ENCODE data around the gene SYK. TPM values are rescaled to one million over a fixed set of nuclear protein-coding genes. Genes with fewer than 3 reads are reported as not detected.

Gene SYK
- polyA plus RNA-seq, 1 donor = 27.3 TPM

GRCh38 chr9:90860382-90860781 lies 58.8 kb downstream of the SYK start:
- Histone ChIP-seq H3K4me3 (ENCODE audit: low read length) (no peak overlapping the region), H3K27ac (ENCODE audit: low read length) (no peak overlapping the region), H3K4me1 (ENCODE audit: control insufficient read depth, insufficient read depth, low read length) (no peaks in the 10 kb centered on the region), H3K9me3 (ENCODE audit: control insufficient read depth, low read depth, low read length) (no peaks in the 10 kb centered on the region), H3K36me3 (ENCODE audit: control insufficient read depth, insufficient read depth, low read length) (peaks cover 38% of the 10 kb centered on the region), H3K27me3 (ENCODE audit: control insufficient read depth, insufficient read depth, low read length) (no peaks in the 10 kb centered on the region)
- WGBS (ENCODE audit: insufficient coverage, low lambda C conversion rate) = 100% methylated on average over 1 of the region's 5 CpGs
- DNase-seq = no peak

DNA sequence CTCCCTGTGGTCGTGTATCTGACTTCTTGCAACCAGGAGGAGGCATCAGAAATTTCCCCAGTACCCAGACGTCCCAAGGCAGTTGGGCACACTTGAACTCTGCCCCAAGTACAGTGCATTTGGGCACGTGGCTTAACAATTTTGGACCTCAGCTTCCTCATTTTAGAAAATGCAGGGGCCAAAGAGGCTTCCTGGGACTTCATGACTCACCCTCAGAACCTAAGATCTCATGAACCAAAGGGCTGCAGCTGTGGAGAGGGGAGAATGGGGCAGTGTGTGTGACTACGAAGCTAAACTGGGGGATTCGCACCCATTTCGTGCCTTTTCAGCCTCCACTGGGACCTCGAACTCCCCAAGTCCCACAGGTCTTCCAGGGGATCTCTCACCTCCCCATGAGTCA lies 59.2 kb downstream of the SYK start:
- peaks cover 40% of the 10 kb centered on the region for H3K36me3 ChIP-seq (ENCODE audit: control insufficient read depth, insufficient read depth, low read length)
- H3K27ac ChIP-seq (ENCODE audit: low read length) = no peak overlapping the region
- no peak overlapping the region for H3K4me3 ChIP-seq (ENCODE audit: low read length)
- no peaks in the 10 kb centered on the region for H3K27me3 ChIP-seq (ENCODE audit: control insufficient read depth, insufficient read depth, low read length)
- WGBS (ENCODE audit: insufficient coverage, low lambda C conversion rate) = no CpG with 5 or more reads among the region's 7 CpGs
- no peaks in the 10 kb centered on the region for H3K9me3 ChIP-seq (ENCODE audit: control insufficient read depth, low read depth, low read length)
- no peaks in the 10 kb centered on the region for H3K4me1 ChIP-seq (ENCODE audit: control insufficient read depth, insufficient read depth, low read length)
- DNase-seq = no peak

DNA sequence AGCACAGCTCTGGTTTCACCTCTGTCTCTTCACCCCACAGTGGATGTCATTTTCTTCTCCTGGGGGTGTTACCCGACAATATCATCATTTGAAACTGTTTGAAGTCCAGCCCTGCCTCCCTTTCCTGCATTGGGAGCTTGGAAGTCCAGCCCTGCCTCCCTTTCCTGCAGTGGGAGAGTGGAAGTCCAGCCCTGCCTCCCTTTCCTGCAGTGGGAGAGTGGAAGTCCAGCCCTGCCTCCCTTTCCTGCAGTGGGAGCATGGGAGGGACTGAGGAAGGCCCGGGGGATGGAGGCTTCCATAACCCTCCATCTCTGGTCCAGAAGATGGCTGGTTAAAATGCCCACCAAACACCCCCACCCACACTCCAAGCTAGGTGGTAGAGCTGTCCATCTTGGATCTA lies 59.8 kb downstream of the SYK start:
- no peaks in the 10 kb centered on the region for H3K4me1 ChIP-seq (ENCODE audit: control insufficient read depth, insufficient read depth, low read length)
- DNase-seq = no peak
- WGBS (ENCODE audit: insufficient coverage, low lambda C conversion rate) = no CpG with 5 or more reads among the region's 2 CpGs
- no peak overlapping the region for H3K27ac ChIP-seq (ENCODE audit: low read length)
- no peaks in the 10 kb centered on the region for H3K9me3 ChIP-seq (ENCODE audit: control insufficient read depth, low read depth, low read length)
- H3K4me3 ChIP-seq (ENCODE audit: low read length) = no peak overlapping the region
- peaks cover 44% of the 10 kb centered on the region for H3K36me3 ChIP-seq (ENCODE audit: control insufficient read depth, insufficient read depth, low read length)
- H3K27me3 ChIP-seq (ENCODE audit: control insufficient read depth, insufficient read depth, low read length) = no peaks in the 10 kb centered on the region

DNA sequence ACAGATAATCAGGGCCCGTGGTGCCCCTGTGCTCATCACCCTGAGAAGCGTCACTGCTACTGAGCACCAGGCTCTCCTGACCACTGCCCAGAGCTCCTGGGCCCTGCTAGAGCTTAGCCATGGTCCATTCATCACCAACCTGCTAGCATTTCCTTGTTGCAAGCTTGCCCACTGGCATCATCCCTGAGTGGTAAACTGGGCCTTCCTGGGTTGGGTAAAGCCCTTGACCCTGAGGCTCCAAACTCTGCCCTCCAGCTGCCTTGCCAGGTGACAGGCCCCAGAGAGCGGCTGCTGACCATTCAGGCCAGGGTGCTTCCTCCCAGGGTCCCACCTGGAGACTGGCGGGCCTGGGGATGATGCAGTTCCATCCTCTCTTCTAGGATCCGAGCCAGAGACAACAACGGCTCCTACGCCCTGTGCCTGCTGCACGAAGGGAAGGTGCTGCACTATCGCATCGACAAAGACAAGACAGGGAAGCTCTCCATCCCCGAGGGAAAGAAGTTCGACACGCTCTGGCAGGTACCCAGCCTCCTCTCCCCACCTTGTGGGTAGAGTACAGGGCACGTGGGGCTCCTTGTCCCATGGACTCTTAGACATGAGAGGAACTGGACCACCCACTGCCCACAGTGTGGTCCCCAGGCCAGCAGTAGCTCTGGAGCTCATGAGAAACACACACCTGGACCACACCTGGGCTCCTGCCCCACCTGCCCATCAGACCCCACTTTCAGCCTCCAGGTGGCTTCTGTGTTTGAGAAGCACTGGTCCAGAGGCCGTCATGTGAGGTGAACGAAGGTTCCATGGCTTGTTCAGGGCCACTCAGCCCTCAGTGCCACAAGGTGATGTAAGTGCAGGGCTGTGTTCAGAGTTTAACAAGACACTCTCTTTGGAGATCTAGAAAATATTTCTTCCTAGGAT lies 60.5 kb downstream of the SYK start:
- H3K4me3 ChIP-seq (ENCODE audit: low read length) = no peak overlapping the region

GRCh38 chr9:90864779-90865178 lies 63.2 kb downstream of the SYK start:
- no peak overlapping the region for H3K4me3 ChIP-seq (ENCODE audit: low read length)
- no peaks in the 10 kb centered on the region for H3K4me1 ChIP-seq (ENCODE audit: control insufficient read depth, insufficient read depth, low read length)
- H3K27me3 ChIP-seq (ENCODE audit: control insufficient read depth, insufficient read depth, low read length) = no peaks in the 10 kb centered on the region
- no peaks in the 10 kb centered on the region for H3K9me3 ChIP-seq (ENCODE audit: control insufficient read depth, low read depth, low read length)
- H3K27ac ChIP-seq (ENCODE audit: low read length) = no peak overlapping the region
- WGBS (ENCODE audit: insufficient coverage, low lambda C conversion rate) = 96% methylated on average over 4 of the region's 7 CpGs
- DNase-seq = no peak
- H3K36me3 ChIP-seq (ENCODE audit: control insufficient read depth, insufficient read depth, low read length) = peaks cover 46% of the 10 kb centered on the region

More for the DNA sequence above, 60.5 kb downstream of the SYK start:
- WGBS (ENCODE audit: insufficient coverage, low lambda C conversion rate) = no CpG with 5 or more reads among the region's 16 CpGs
- no peak for DNase-seq
- no peaks in the 10 kb centered on the region for H3K9me3 ChIP-seq (ENCODE audit: control insufficient read depth, low read depth, low read length)
- H3K4me1 ChIP-seq (ENCODE audit: control insufficient read depth, insufficient read depth, low read length) = no peaks in the 10 kb centered on the region
- H3K36me3 ChIP-seq (ENCODE audit: control insufficient read depth, insufficient read depth, low read length) = peaks cover 50% of the 10 kb centered on the region
- no peaks in the 10 kb centered on the region for H3K27me3 ChIP-seq (ENCODE audit: control insufficient read depth, insufficient read depth, low read length)
- H3K27ac ChIP-seq (ENCODE audit: low read length) = no peak overlapping the region

- 80% methylated on average over 1 of the region's 14 CpGs for WGBS (ENCODE audit: insufficient coverage, low lambda C conversion rate)
- no peaks in the 10 kb centered on the region for H3K9me3 ChIP-seq (ENCODE audit: control insufficient read depth, low read depth, low read length)
- no peak overlapping the region for H3K4me3 ChIP-seq (ENCODE audit: low read length)
- H3K36me3 ChIP-seq (ENCODE audit: control insufficient read depth, insufficient read depth, low read length) = peaks cover 38% of the 10 kb centered on the region
- H3K4me1 ChIP-seq (ENCODE audit: control insufficient read depth, insufficient read depth, low read length) = no peaks in the 10 kb centered on the region
- no peak overlapping the region for H3K27ac ChIP-seq (ENCODE audit: low read length)
- DNase-seq = no peak
- no peaks in the 10 kb centered on the region for H3K27me3 ChIP-seq (ENCODE audit: control insufficient read depth, insufficient read depth, low read length)
Measured at GRCh38 chr9:90867101-90867500, 65.5 kb downstream of the SYK start.

DNA sequence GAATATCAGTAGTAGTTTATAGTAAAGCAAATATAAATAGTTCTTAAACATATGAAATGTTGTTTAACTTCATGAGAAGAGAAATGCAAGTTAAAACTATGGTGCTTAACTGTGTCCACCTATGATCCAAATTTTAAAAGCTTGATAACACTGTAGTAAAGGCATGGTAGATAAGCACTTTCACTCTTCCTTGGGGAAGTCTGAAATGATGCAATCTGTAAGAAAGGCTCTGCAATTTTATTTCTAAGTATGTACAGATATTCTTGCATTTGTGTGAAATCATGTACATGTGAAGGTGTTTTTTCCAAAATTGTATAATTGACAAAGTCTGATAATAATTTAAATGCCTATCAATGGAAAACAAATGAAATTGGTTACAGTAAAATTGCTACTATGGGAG lies 66.9 kb downstream of the SYK start:
- Histone ChIP-seq H3K36me3 (ENCODE audit: control insufficient read depth, insufficient read depth, low read length) (peaks cover 29% of the 10 kb centered on the region), H3K4me3 (ENCODE audit: low read length) (no peak overlapping the region), H3K27ac (ENCODE audit: low read length) (no peak overlapping the region), H3K27me3 (ENCODE audit: control insufficient read depth, insufficient read depth, low read length) (no peaks in the 10 kb centered on the region), H3K4me1 (ENCODE audit: control insufficient read depth, insufficient read depth, low read length) (no peaks in the 10 kb centered on the region), H3K9me3 (ENCODE audit: control insufficient read depth, low read depth, low read length) (no peaks in the 10 kb centered on the region)
- no peak for DNase-seq

DNA sequence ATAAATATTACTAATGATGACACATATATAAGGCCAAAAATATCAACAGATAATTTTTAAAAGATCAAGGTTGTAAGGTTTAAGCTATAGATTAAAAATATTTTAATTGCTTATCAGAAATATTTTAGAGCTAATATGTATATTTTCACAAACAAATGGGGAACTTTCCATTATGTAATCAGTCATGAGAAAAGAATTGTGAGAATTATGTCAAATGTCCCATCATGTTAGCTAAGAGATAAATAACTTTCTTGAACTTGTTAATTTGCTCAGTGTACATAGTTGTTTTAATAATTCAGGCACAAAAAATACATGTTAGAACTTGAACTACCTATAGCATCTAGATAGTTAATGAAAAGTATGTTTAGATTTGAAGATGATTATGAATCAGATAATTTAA lies 67.7 kb downstream of the SYK start:
- no peak overlapping the region for H3K27ac ChIP-seq (ENCODE audit: low read length)
- H3K4me1 ChIP-seq (ENCODE audit: control insufficient read depth, insufficient read depth, low read length) = no peaks in the 10 kb centered on the region
- DNase-seq = no peak
- no peaks in the 10 kb centered on the region for H3K27me3 ChIP-seq (ENCODE audit: control insufficient read depth, insufficient read depth, low read length)
- no peak overlapping the region for H3K4me3 ChIP-seq (ENCODE audit: low read length)
- H3K9me3 ChIP-seq (ENCODE audit: control insufficient read depth, low read depth, low read length) = no peaks in the 10 kb centered on the region
- H3K36me3 ChIP-seq (ENCODE audit: control insufficient read depth, insufficient read depth, low read length) = peaks cover 33% of the 10 kb centered on the region

DNA sequence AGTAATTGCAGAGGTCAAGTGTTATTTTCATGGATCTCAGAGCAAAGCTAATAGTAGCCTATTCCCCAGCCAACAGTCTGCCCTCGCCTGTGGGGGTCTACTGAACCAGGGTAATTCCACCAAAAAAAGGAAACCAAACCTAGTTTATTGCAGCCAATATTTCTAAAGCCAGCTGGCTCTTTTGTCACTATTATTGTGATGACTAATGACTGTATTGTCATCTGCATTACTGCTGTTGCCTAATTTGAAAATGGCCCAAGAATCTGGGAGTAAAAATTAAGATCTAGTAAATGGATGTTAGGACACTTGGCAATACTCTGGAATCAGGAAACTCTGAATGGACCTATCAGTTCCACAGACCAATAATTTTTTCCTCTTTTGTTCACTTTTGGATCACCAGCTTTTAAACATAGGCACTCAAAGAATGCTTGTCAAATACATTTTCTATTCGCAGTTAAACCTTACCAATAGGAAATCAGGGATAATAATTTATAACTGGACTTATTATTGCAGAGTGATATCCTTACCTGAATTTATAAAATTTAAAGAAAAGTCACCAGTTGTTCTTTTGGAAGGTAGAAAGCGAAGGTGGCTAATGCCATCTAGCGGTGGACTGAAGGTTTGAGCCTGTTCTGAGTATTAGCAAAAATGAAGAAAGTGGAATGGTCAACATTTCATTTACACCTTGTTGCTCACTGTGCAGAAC lies 69.2 kb downstream of the SYK start:
- DNase-seq = peak; percentile 7 to 12
- H3K4me3 ChIP-seq (ENCODE audit: low read length) = no peak overlapping the region
- H3K36me3 ChIP-seq (ENCODE audit: control insufficient read depth, insufficient read depth, low read length) = peaks cover 29% of the 10 kb centered on the region
- H3K27ac ChIP-seq (ENCODE audit: low read length) = no peak overlapping the region
- H3K27me3 ChIP-seq (ENCODE audit: control insufficient read depth, insufficient read depth, low read length) = no peaks in the 10 kb centered on the region
- 17% methylated on average over 3 of the region's 4 CpGs for WGBS (ENCODE audit: insufficient coverage, low lambda C conversion rate)
- H3K9me3 ChIP-seq (ENCODE audit: control insufficient read depth, low read depth, low read length) = no peaks in the 10 kb centered on the region
- H3K4me1 ChIP-seq (ENCODE audit: control insufficient read depth, insufficient read depth, low read length) = no peaks in the 10 kb centered on the region

DNA sequence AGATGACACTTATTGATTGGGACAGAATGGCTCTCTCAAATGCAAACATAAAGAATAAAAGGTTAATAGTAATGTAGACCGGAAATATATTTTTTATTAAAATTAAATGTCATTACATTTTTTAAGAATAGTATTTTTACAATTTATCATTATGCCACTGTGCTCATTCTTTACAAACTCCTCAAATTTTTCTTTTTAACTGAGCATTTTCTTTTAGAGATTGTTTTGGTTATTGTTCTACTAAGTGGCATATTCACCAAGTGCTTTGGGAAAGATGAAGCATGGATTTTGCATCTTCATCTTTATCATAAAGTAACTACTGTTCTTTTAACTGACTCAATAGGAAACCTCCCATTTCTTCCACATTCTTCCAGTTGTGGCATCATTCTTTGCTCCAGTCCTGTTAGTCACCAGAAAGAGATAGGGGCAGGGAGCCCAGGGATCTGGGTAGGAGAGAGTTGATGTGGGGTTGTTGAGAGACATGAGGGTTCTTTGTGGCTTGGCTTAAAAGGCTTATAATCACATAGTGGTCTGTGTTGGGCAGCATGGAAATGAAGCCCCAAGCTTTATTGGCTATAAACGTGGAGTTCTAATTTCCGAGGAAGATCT lies 69.8 kb downstream of the SYK start:
- Histone ChIP-seq H3K9me3 (ENCODE audit: control insufficient read depth, low read depth, low read length) (no peaks in the 10 kb centered on the region), H3K36me3 (ENCODE audit: control insufficient read depth, insufficient read depth, low read length) (peaks cover 25% of the 10 kb centered on the region), H3K4me3 (ENCODE audit: low read length) (no peak overlapping the region), H3K4me1 (ENCODE audit: control insufficient read depth, insufficient read depth, low read length) (no peaks in the 10 kb centered on the region), H3K27ac (ENCODE audit: low read length) (no peak overlapping the region), H3K27me3 (ENCODE audit: control insufficient read depth, insufficient read depth, low read length) (no peaks in the 10 kb centered on the region)
- DNase-seq = no peak
- WGBS (ENCODE audit: insufficient coverage, low lambda C conversion rate) = no CpG with 5 or more reads among the region's 3 CpGs

Data from large intestine (tissue), 3 donors.